ENCODE data around the gene HRCT1. TPM values are rescaled to one million over a fixed set of nuclear protein-coding genes. Genes with fewer than 3 reads are reported as not detected.

HRCT1 gene
- total RNA-seq, 1 donor from 2014 or later: 2.1 TPM

- Histone ChIP-seq H3K27ac (ENCODE audit: low read depth, low read length) (peak overlapping the region; percentile 88), H3K27me3 (ENCODE audit: control insufficient read depth in 3 of 3, insufficient read depth in 3 of 3, low read length in 3 of 3) (no peaks in the 10 kb centered on the region), H3K36me3 (ENCODE audit: control insufficient read depth in 3 of 3, insufficient read depth in 3 of 3, low read length in 3 of 3) (no peaks in the 10 kb centered on the region), H3K9ac (ENCODE audit: low read depth in 1 of 3, low read length in 3 of 3) (peak overlapping the region; percentile 54 to 71 (median 63)), H3K4me1 (ENCODE audit: control insufficient read depth in 3 of 3, insufficient read depth in 3 of 3, low read length in 3 of 3) (peaks cover 67 to 74% (median 72%) of the 10 kb centered on the region in 3 donors), H3K9me3 (ENCODE audit: control insufficient read depth in 3 of 3, low read length in 3 of 3) (no peaks in the 10 kb centered on the region), H3K4me3 (ENCODE audit: low read length in 3 of 3) (peak overlapping the region; percentile 34 to 65 (median 60))
Observed at GRCh38 chr9:35906923-35907699, 1.1 kb downstream of the HRCT1 start.

- peak overlapping the region; percentile 54 to 71 (median 63) for H3K9ac ChIP-seq (ENCODE audit: low read depth in 1 of 3, low read length in 3 of 3)
- peak overlapping the region; percentile 13 to 65 (median 60) for H3K4me3 ChIP-seq (ENCODE audit: low read length in 3 of 3)
- no peaks in the 10 kb centered on the region for H3K27me3 ChIP-seq (ENCODE audit: control insufficient read depth in 3 of 3, insufficient read depth in 3 of 3, low read length in 3 of 3)
- H3K36me3 ChIP-seq (ENCODE audit: control insufficient read depth in 3 of 3, insufficient read depth in 3 of 3, low read length in 3 of 3): peaks cover 0 to under 1% (median 0%) of the 10 kb centered on the region in 3 donors
- H3K27ac ChIP-seq (ENCODE audit: low read depth, low read length): peak overlapping the region; percentile 88
- H3K4me1 ChIP-seq (ENCODE audit: control insufficient read depth in 3 of 3, insufficient read depth in 3 of 3, low read length in 3 of 3): peaks cover 67 to 75% (median 75%) of the 10 kb centered on the region in 3 donors
- no peaks in the 10 kb centered on the region for H3K9me3 ChIP-seq (ENCODE audit: control insufficient read depth in 3 of 3, low read length in 3 of 3)
Observed at GRCh38 chr9:35907711-35908503, 1.9 kb downstream of the HRCT1 start.

GRCh38 chr9:35908504-35909125 lies 2.6 kb downstream of the HRCT1 start:
- H3K27me3 ChIP-seq (ENCODE audit: control insufficient read depth in 3 of 3, insufficient read depth in 3 of 3, low read length in 3 of 3): no peaks in the 10 kb centered on the region
- H3K4me1 ChIP-seq (ENCODE audit: control insufficient read depth in 3 of 3, insufficient read depth in 3 of 3, low read length in 3 of 3): peaks cover 62 to 73% (median 73%) of the 10 kb centered on the region in 3 donors
- H3K4me3 ChIP-seq (ENCODE audit: low read length in 3 of 3): peak overlapping the region in 1 of 3 donors; percentile 63
- H3K36me3 ChIP-seq (ENCODE audit: control insufficient read depth in 3 of 3, insufficient read depth in 3 of 3, low read length in 3 of 3): peaks cover 0 to 2% (median 0%) of the 10 kb centered on the region in 3 donors
- peak overlapping the region; percentile 23 to 62 (median 40) for H3K9ac ChIP-seq (ENCODE audit: low read depth in 1 of 3, low read length in 3 of 3)
- H3K9me3 ChIP-seq (ENCODE audit: control insufficient read depth in 3 of 3, low read length in 3 of 3): no peaks in the 10 kb centered on the region
- H3K27ac ChIP-seq (ENCODE audit: low read depth, low read length): peak overlapping the region; percentile 88

GRCh38 chr9:35909274-35909673 lies 3.3 kb downstream of the HRCT1 start, which contains the start of gene SPAAR:
TSS of gene SPAAR (plus strand) at chr9:35909490. CDS start at chr9:35910464, 974 bp downstream.
- H3K9ac ChIP-seq (ENCODE audit: low read depth in 1 of 3, low read length in 3 of 3): peak within 1 kb of the TSS; percentile 32 to 62 (median 40)
- H3K4me1 ChIP-seq (ENCODE audit: control insufficient read depth in 3 of 3, insufficient read depth in 3 of 3, low read length in 3 of 3): peaks cover 62 to 72% (median 68%) of the 10 kb centered on the region in 3 donors
- H3K27ac ChIP-seq (ENCODE audit: low read depth, low read length): peak within 1 kb of the TSS; percentile 88
- no peaks in the 10 kb centered on the region for H3K9me3 ChIP-seq (ENCODE audit: control insufficient read depth in 3 of 3, low read length in 3 of 3)
- peaks cover 0 to 2% (median 0%) of the 10 kb centered on the region in 3 donors for H3K36me3 ChIP-seq (ENCODE audit: control insufficient read depth in 3 of 3, insufficient read depth in 3 of 3, low read length in 3 of 3)
- peak within 1 kb of the TSS; percentile 4 to 63 (median 48) for H3K4me3 ChIP-seq (ENCODE audit: low read length in 3 of 3)
- no peaks in the 10 kb centered on the region for H3K27me3 ChIP-seq (ENCODE audit: control insufficient read depth in 3 of 3, insufficient read depth in 3 of 3, low read length in 3 of 3)

GRCh38 chr9:35909687-35910612 lies 3.9 kb downstream of the HRCT1 start:
- Histone ChIP-seq H3K27me3 (ENCODE audit: control insufficient read depth in 3 of 3, insufficient read depth in 3 of 3, low read length in 3 of 3) (no peaks in the 10 kb centered on the region), H3K27ac (ENCODE audit: low read depth, low read length) (peak overlapping the region; percentile 88), H3K9ac (ENCODE audit: low read depth in 1 of 3, low read length in 3 of 3) (peak overlapping the region; percentile 32 to 62 (median 33)), H3K4me3 (ENCODE audit: low read length in 3 of 3) (peak overlapping the region; percentile 4 to 63 (median 48)), H3K4me1 (ENCODE audit: control insufficient read depth in 3 of 3, insufficient read depth in 3 of 3, low read length in 3 of 3) (peaks cover 57 to 67% (median 64%) of the 10 kb centered on the region in 3 donors), H3K9me3 (ENCODE audit: control insufficient read depth in 3 of 3, low read length in 3 of 3) (no peaks in the 10 kb centered on the region), H3K36me3 (ENCODE audit: control insufficient read depth in 3 of 3, insufficient read depth in 3 of 3, low read length in 3 of 3) (peaks cover 0 to 2% (median 0%) of the 10 kb centered on the region in 3 donors)

GRCh38 chr9:35910613-35911359 lies 4.8 kb downstream of the HRCT1 start:
- peak overlapping the region; percentile 4 to 63 (median 48) for H3K4me3 ChIP-seq (ENCODE audit: low read length in 3 of 3)
- H3K36me3 ChIP-seq (ENCODE audit: control insufficient read depth in 3 of 3, insufficient read depth in 3 of 3, low read length in 3 of 3): peaks cover 0 to 2% (median 0%) of the 10 kb centered on the region in 3 donors
- H3K9me3 ChIP-seq (ENCODE audit: control insufficient read depth in 3 of 3, low read length in 3 of 3): no peaks in the 10 kb centered on the region
- H3K27ac ChIP-seq (ENCODE audit: low read depth, low read length): peak overlapping the region; percentile 88
- peaks cover 49 to 61% (median 59%) of the 10 kb centered on the region in 3 donors for H3K4me1 ChIP-seq (ENCODE audit: control insufficient read depth in 3 of 3, insufficient read depth in 3 of 3, low read length in 3 of 3)
- H3K9ac ChIP-seq (ENCODE audit: low read depth in 1 of 3, low read length in 3 of 3): peak overlapping the region; percentile 27 to 62 (median 32)
- no peaks in the 10 kb centered on the region for H3K27me3 ChIP-seq (ENCODE audit: control insufficient read depth in 3 of 3, insufficient read depth in 3 of 3, low read length in 3 of 3)

- Histone ChIP-seq H3K4me3 (ENCODE audit: low read length in 3 of 3) (peak overlapping the region in 2 of 3 donors; percentile 1 to 45), H3K4me1 (ENCODE audit: control insufficient read depth in 3 of 3, insufficient read depth in 3 of 3, low read length in 3 of 3) (peaks cover 41 to 53% (median 51%) of the 10 kb centered on the region in 3 donors), H3K36me3 (ENCODE audit: control insufficient read depth in 3 of 3, insufficient read depth in 3 of 3, low read length in 3 of 3) (peaks cover 0 to 2% (median 0%) of the 10 kb centered on the region in 3 donors), H3K27ac (ENCODE audit: low read depth, low read length) (peak overlapping the region; percentile 88), H3K27me3 (ENCODE audit: control insufficient read depth in 3 of 3, insufficient read depth in 3 of 3, low read length in 3 of 3) (no peaks in the 10 kb centered on the region), H3K9ac (ENCODE audit: low read depth in 1 of 3, low read length in 3 of 3) (peak overlapping the region in 2 of 3 donors; percentile 25 to 33), H3K9me3 (ENCODE audit: control insufficient read depth in 3 of 3, low read length in 3 of 3) (no peaks in the 10 kb centered on the region)
Observed at GRCh38 chr9:35911690-35912089, 5.7 kb downstream of the HRCT1 start.

GRCh38 chr9:35912791-35913400 lies 6.9 kb downstream of the HRCT1 start:
- Histone ChIP-seq H3K4me1 (ENCODE audit: control insufficient read depth in 3 of 3, insufficient read depth in 3 of 3, low read length in 3 of 3) (peaks cover 29 to 48% (median 43%) of the 10 kb centered on the region in 3 donors), H3K27ac (ENCODE audit: low read depth, low read length) (no peak overlapping the region)

More at GRCh38 chr9:35912791-35913400, 6.9 kb downstream of the HRCT1 start:
- H3K4me3 ChIP-seq (ENCODE audit: low read length in 3 of 3): peak overlapping the region in 1 of 3 donors; percentile 35
- no peaks in the 10 kb centered on the region for H3K27me3 ChIP-seq (ENCODE audit: control insufficient read depth in 3 of 3, insufficient read depth in 3 of 3, low read length in 3 of 3)
- no peaks in the 10 kb centered on the region for H3K9me3 ChIP-seq (ENCODE audit: control insufficient read depth in 3 of 3, low read length in 3 of 3)
- peaks cover 0 to 2% (median 0%) of the 10 kb centered on the region in 3 donors for H3K36me3 ChIP-seq (ENCODE audit: control insufficient read depth in 3 of 3, insufficient read depth in 3 of 3, low read length in 3 of 3)
- H3K9ac ChIP-seq (ENCODE audit: low read depth in 1 of 3, low read length in 3 of 3): peak overlapping the region in 1 of 3 donors; percentile 54
